Prostate gland (tissue), 2 donors: ENCODE results near the gene PPP2R5B. TPM values are rescaled to one million over a fixed set of nuclear protein-coding genes. Genes with fewer than 3 reads are reported as not detected.
A peak's percentile ranks its signal among the peaks of the same experiment; 100 is the strongest.

Experiments used
- DNase-seq: peaks from one replicate; pipeline ENCODE4 v3.0.0-alpha.2; 2019; ENCODE audit warnings: low spot score
- H3K27ac ChIP-seq, 2 donors: fragments of 200-600 bp; sonication (generic); 2 replicates each; pipeline ENCODE4 v1.5.1; 2017 to 2019
- H3K27me3 ChIP-seq: fragments of 200-600 bp; sonication (generic); replicated peaks from 2 replicates; pipeline ENCODE4 v1.5.1; 2019; ENCODE audit not compliant: insufficient read depth
- H3K36me3 ChIP-seq, 2 donors: fragments of 200-600 bp; sonication (generic); 1 replicate in 1 of 2; 2 replicates in 1 of 2; pipeline versions ENCODE4 v1.5.1 to v1.8.1; 2017 to 2019
- H3K4me1 ChIP-seq: fragments of 200-600 bp; sonication (generic); replicated peaks from 2 replicates; pipeline ENCODE4 v1.5.1; 2019
- H3K4me3 ChIP-seq, 2 donors: fragments of 200-600 bp; sonication (generic); 2 replicates each; pipeline ENCODE4 v1.5.1; 2017 to 2019
- H3K9me3 ChIP-seq: fragments of 200-600 bp; sonication (generic); 2 replicates; pipeline ENCODE4 v1.5.1; 2017
- POLR2A ChIP-seq: fragments of 450-650 bp; IDR thresholded peaks from one replicate; pipeline ENCODE4 v1.6.1; 2016; ENCODE audit warnings: antibody characterized with exemption, mild to moderate bottlenecking
- POLR2AphosphoS5 ChIP-seq: sonication (generic); formaldehyde crosslinking; IDR thresholded peaks from one replicate; pipeline ENCODE4 v1.6.1; 2017; ENCODE audit warnings: antibody characterized with exemption
- WGBS: methylation state at CpG from one replicate; pipeline ENCODE4 v1.1.5; 2018; 5-methylcytosine and 5-hydroxymethylcytosine counted together
- intact Hi-C: fragments of 100-400 bp; cut with DNase I; formaldehyde crosslinking; loops from one replicate; pipeline ENCODE4 v1.14.2; 2022
- total RNA-seq, 2 donors: library from RNA; depleted of rRNA; stranded (reverse); fragments of >200 nt; gene quantifications; one replicate each; pipeline ENCODE4 v1.1.0, GENCODE V29; 2016
- TF ChIP-seq, protein P1 (sequence below), 4 experiments: fragments of 200-600 bp in 2 of 4; fragments of 450-650 bp in 2 of 4; sonication (generic) in 2 of 4; IDR thresholded peaks; 1 replicate in 3 of 4; 2 replicates in 1 of 4; pipeline ENCODE4 v1.5.1; 2016 to 2019; ENCODE audit warnings: antibody characterized with exemption in 4 of 4, mild to moderate bottlenecking in 2 of 4, moderate library complexity in 2 of 4

The PPP2R5B gene
- total RNA-seq, 2 donors from 2014 or later: 14.1 to 32.6 TPM

DNA sequence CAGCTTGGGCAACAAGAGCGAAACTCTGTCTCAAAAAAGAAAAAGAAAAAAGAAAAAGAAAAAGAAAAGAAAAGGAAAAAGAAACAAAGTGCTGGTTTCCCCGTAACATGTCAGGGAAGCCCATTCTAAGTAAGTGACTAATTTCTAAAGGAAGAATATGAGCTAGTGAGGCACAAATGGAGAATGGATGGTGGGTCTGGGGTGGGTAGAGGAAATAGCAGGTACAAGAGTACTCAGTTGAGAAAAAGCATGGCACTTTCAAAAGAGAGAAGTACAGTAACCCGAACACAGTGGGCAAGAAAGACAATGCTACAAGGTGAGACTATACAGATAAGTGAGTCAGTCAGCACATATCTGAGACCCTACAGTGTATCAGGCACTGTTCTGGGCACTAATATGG is 42.9 kb downstream of the PPP2R5B start:
- 90% methylated on average over 3 of the region's 3 CpGs for WGBS

DNA sequence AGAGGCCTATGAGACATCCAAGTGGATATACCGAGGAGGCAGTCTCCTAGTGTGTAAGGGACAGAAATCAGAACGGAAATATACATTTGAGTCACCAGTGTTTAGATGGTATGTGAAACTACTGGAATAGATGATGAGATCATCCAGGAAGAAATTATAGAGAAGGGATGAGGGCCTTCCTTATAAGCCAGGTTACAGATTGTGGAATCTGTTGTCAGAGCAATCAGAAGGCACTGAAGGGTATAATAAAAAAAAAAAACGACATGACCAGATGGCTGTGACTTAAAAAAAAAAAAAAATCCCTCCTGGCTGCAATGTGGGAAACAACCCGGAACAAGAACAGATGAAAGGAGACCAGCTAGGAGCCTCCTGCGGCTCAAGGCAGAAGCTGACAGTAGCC is 44.7 kb downstream of the PPP2R5B start:
- H3K4me1 ChIP-seq: no peaks in the 10 kb centered on the region
- no peak overlapping the region for H3K27ac ChIP-seq
- intact Hi-C loops: no loop called here
- WGBS: 48% methylated on average over 5 of the region's 5 CpGs
- H3K9me3 ChIP-seq: no peaks in the 10 kb centered on the region
- TF ChIP-seq, protein P1, sequence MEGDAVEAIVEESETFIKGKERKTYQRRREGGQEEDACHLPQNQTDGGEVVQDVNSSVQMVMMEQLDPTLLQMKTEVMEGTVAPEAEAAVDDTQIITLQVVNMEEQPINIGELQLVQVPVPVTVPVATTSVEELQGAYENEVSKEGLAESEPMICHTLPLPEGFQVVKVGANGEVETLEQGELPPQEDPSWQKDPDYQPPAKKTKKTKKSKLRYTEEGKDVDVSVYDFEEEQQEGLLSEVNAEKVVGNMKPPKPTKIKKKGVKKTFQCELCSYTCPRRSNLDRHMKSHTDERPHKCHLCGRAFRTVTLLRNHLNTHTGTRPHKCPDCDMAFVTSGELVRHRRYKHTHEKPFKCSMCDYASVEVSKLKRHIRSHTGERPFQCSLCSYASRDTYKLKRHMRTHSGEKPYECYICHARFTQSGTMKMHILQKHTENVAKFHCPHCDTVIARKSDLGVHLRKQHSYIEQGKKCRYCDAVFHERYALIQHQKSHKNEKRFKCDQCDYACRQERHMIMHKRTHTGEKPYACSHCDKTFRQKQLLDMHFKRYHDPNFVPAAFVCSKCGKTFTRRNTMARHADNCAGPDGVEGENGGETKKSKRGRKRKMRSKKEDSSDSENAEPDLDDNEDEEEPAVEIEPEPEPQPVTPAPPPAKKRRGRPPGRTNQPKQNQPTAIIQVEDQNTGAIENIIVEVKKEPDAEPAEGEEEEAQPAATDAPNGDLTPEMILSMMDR (IDR thresholded peaks at IDR 0.05): no peak
- TF ChIP-seq POLR2AphosphoS5: no peak
- TF ChIP-seq POLR2A: no peak
- H3K4me3 ChIP-seq: no peak overlapping the region
- H3K27me3 ChIP-seq: no peaks in the 10 kb centered on the region
- no peak for DNase-seq
- H3K36me3 ChIP-seq: no peaks in the 10 kb centered on the region

More for the DNA sequence above, 42.9 kb downstream of the PPP2R5B start:
- no peaks in the 10 kb centered on the region for H3K36me3 ChIP-seq
- no peak for DNase-seq
- intact Hi-C loops: no loop called here
- H3K27ac ChIP-seq: no peak overlapping the region
- TF ChIP-seq POLR2A: no peak
- H3K4me3 ChIP-seq: no peak overlapping the region
- no peaks in the 10 kb centered on the region for H3K4me1 ChIP-seq
- no peaks in the 10 kb centered on the region for H3K9me3 ChIP-seq
- no peaks in the 10 kb centered on the region for H3K27me3 ChIP-seq

DNA sequence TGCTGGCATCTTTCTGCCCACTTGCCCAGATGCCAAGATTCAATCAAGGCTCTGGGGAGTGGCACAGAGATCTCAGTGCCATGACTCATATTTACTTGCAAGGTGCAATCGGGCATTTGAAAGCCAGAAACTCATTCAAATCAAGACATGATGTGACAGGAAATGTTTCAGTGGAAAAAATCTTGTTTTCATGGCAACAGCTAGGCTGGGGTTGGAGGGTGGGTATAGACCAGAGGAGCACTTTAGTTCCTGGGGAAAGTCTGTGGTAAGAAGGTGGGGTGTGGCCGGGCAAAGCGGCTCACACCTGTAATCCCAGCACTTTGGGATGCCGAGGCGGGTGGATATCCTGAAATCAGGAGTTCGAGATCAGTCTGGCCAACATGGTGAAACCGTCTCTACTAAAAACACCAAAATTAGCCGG is 46.3 kb downstream of the PPP2R5B start:
- TF ChIP-seq, protein P1 (IDR thresholded peaks at IDR 0.05): no peak
- TF ChIP-seq POLR2AphosphoS5: no peak
- TF ChIP-seq POLR2A: no peak
- Histone ChIP-seq H3K27me3 (no peaks in the 10 kb centered on the region), H3K4me1 (no peaks in the 10 kb centered on the region), H3K36me3 (no peaks in the 10 kb centered on the region), H3K4me3 (no peak overlapping the region), H3K27ac (no peak overlapping the region), H3K9me3 (no peaks in the 10 kb centered on the region)
- WGBS: 72% methylated on average over 8 of the region's 8 CpGs
- intact Hi-C loops: no loop called here
- DNase-seq: no peak

DNA sequence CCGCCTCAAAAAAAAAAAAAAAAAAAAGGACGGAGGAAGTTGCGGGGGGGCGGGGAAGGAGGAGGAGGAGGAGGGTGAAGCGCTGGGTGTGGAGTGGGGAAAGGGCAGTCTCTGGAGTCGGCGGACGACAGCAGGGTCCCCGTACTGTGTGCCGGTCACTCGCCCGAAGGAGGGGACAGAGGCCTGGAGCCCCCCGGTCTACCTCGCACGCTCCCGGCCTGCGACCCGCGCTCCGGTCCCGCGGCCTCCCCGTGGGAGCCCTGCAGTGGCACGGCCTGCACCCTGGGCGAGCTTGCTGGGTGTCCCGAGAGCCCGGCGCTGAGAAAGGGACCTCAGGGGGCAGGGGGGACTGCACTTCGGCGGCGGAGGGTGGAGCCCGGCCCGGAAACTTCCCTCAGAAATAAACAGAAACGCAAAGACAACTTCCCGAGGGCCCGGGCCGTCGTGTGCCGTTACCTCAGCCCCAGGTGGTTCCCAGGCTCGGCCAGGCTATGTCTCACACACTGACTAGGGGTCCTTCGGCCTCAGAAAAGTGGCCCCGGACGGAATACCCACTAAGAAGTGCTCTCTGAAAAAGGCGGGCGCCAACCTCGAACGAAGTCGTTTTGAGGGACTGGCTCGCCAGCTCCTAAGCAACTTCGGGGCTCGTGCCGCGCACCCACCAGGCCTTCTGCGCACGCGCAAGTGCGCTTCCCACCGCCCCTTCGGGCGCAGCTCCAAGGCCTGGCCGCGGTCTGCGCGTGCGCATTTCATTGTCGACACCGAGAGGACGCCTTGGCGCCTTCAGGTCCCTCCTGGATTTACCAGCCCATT is 47.1 kb downstream of the PPP2R5B start, which contains the start of gene MAJIN:
MAJIN (minus strand) TSS at position 688 of the 813 bp plus-strand sequence. CDS start 12,703 bp downstream, outside the sequence.
- TF ChIP-seq POLR2AphosphoS5: peak; percentile 88
- TF ChIP-seq, protein P1 (IDR thresholded peaks at IDR 0.05): no peak
- no peak for TF ChIP-seq POLR2A
- H3K4me1 ChIP-seq: no peaks in the 10 kb centered on the region

DNA sequence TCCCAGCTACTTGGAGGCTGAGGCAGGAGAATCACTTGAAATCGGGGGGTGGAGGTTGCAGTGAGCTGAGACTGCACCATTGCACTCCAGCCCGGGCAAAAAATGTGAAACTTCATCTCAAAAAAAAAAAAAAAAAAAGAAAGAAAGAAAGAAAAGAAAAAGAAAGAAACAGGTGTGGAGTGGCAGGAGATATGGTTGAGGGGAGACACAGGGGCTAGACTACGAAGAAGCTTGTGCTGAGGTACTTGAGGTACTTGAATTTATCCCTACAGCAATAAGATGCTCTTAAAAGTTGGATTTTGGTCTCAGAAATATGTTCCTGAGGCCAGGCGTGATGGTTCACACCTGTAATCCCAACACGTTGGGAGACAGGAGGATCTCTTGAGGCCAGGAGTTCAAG is 49.6 kb downstream of the PPP2R5B start:
- no peaks in the 10 kb centered on the region for H3K4me1 ChIP-seq
- no peaks in the 10 kb centered on the region for H3K9me3 ChIP-seq
- WGBS: 76% methylated on average over 5 of the region's 5 CpGs
- no peak for DNase-seq
- H3K27ac ChIP-seq: no peak overlapping the region
- no peak for TF ChIP-seq POLR2AphosphoS5
- no peak for TF ChIP-seq POLR2A
- H3K27me3 ChIP-seq: no peaks in the 10 kb centered on the region
- intact Hi-C loops: no loop called here
- no peaks in the 10 kb centered on the region for H3K36me3 ChIP-seq
- H3K4me3 ChIP-seq: no peak overlapping the region

More for the DNA sequence above, 47.1 kb downstream of the PPP2R5B start, which contains the start of gene MAJIN:
- no peaks in the 10 kb centered on the region for H3K27me3 ChIP-seq
- no peak within 1 kb of the TSS for H3K27ac ChIP-seq
- intact Hi-C loops: no loop called here
- DNase-seq: peak; percentile 55
- no peaks in the 10 kb centered on the region for H3K36me3 ChIP-seq
- no peaks in the 10 kb centered on the region for H3K9me3 ChIP-seq
- peak within 1 kb of the TSS in 1 of 2 donors; percentile 35 for H3K4me3 ChIP-seq
- 18% methylated on average over 61 of the region's 69 CpGs for WGBS
